Keratinocyte (primary cell): ENCODE data around the gene ISM1. TPM values are rescaled to one million over a fixed set of nuclear protein-coding genes. Genes with fewer than 3 reads are reported as not detected.

Experiments used
- DNase-seq: peaks from one replicate; pipeline ENCODE4 v3.0.0-alpha.2; 2011; ENCODE audit warnings: low read depth, missing footprints, low spot score
- FAIRE-seq: peaks from 2 replicates; lab custom pipeline; 2011; peaks lifted over from hg19 to GRCh38; lab: Jason Lieb, UNC
- H2AFZ ChIP-seq: 2 replicates; pipeline ENCODE4 v1.6.0; 2012; ENCODE audit warnings: low read length, control low read depth, inconsistent platforms; ENCODE audit not compliant: control insufficient read depth
- H3K27ac ChIP-seq: 2 replicates; pipeline ENCODE4 v1.5.1; 2011; ENCODE audit warnings: low read length; ENCODE audit not compliant: control insufficient read depth, insufficient read depth
- H3K27me3 ChIP-seq: 3 replicates; pipeline ENCODE4 v1.6.0; 2011; ENCODE audit warnings: low read length; ENCODE audit not compliant: control insufficient read depth, insufficient read depth; ENCODE audit errors: extremely low read depth
- H3K36me3 ChIP-seq, 2 experiments: 2 replicates in 1 of 2; 3 replicates in 1 of 2; pipeline ENCODE4 v1.5.1; 2011; ENCODE audit warnings: low read length in 2 of 2, mild to moderate bottlenecking in 1 of 2; ENCODE audit not compliant: control insufficient read depth in 2 of 2, insufficient read depth in 2 of 2; ENCODE audit errors: extremely low read depth in 1 of 2
- H3K4me1 ChIP-seq: 3 replicates; pipeline ENCODE4 v1.5.1; 2011; ENCODE audit warnings: low read length; ENCODE audit not compliant: control insufficient read depth, insufficient read depth; ENCODE audit errors: extremely low read depth
- H3K4me2 ChIP-seq: 3 replicates; pipeline ENCODE4 v1.6.0; 2011; ENCODE audit warnings: low read depth, low read length; ENCODE audit not compliant: control insufficient read depth, insufficient read depth; ENCODE audit errors: extremely low read depth
- H3K4me3 ChIP-seq, 3 experiments: fragments of 200-600 bp in 1 of 3; sonication (generic) in 1 of 3; 2 replicates in 2 of 3; 3 replicates in 1 of 3; pipeline ENCODE4 v1.5.1; 2011 to 2016; ENCODE audit warnings: low read length in 3 of 3, mild to moderate bottlenecking in 3 of 3, control low read depth in 2 of 3, inconsistent platforms in 1 of 3, low read depth in 1 of 3, mixed read lengths in 1 of 3, mixed run types in 1 of 3, moderate library complexity in 1 of 3; ENCODE audit not compliant: control insufficient read depth in 2 of 3, insufficient read depth in 2 of 3; ENCODE audit errors: extremely low read depth in 1 of 3
- H3K79me2 ChIP-seq: 2 replicates; pipeline ENCODE4 v1.6.0; 2012; ENCODE audit warnings: low read length; ENCODE audit not compliant: control insufficient read depth, insufficient read depth
- H3K9ac ChIP-seq: 3 replicates; pipeline ENCODE4 v1.6.0; 2011; ENCODE audit warnings: low read length; ENCODE audit not compliant: control insufficient read depth, insufficient read depth; ENCODE audit errors: extremely low read depth
- H3K9me1 ChIP-seq: 3 replicates; pipeline ENCODE4 v1.6.0; 2011; ENCODE audit warnings: low read length; ENCODE audit not compliant: control insufficient read depth, insufficient read depth; ENCODE audit errors: extremely low read depth
- H3K9me3 ChIP-seq: 2 replicates; pipeline ENCODE4 v1.5.1; 2012; ENCODE audit warnings: low read depth, low read length; ENCODE audit not compliant: control insufficient read depth
- H4K20me1 ChIP-seq: 3 replicates; pipeline ENCODE4 v1.6.0; 2011; ENCODE audit warnings: low read length; ENCODE audit not compliant: control insufficient read depth, insufficient read depth; ENCODE audit errors: extremely low read depth
- EZH2 ChIP-seq: IDR thresholded peaks from one replicate; pipeline ENCODE4 v1.6.1; 2012; ENCODE audit warnings: inconsistent platforms, mild to moderate bottlenecking, low read length, moderate library complexity
- dilution Hi-C: fragments of 300-500 bp; cut with MboI; formaldehyde crosslinking; loops from one replicate; pipeline ENCODE4 v1.7.0; 2020; ENCODE audit warnings: low sequenced_read_pairs; ENCODE audit not compliant: extremely low pct_ligation_motif_present
- polyA minus RNA-seq, 3 experiments: library from RNA; depleted of rRNA, polyadenylated mRNA; stranded (reverse); fragments of >200 nt; gene quantifications; 1 replicate in 1 of 3; 2 replicates in 1 of 3; 3 replicates in 1 of 3; pipeline ENCODE4 v1.2.3, GENCODE V29; 2011
- polyA plus RNA-seq, 5 experiments: library from polyadenylated mRNA; depleted of rRNA in 3 of 5; stranded (reverse) in 3 of 5; stranded (forward) in 1 of 5; unstranded in 1 of 5; fragments of >200 nt; gene quantifications; 1 replicate in 1 of 5; 2 replicates in 3 of 5; 3 replicates in 1 of 5; pipeline versions ENCODE4 v1.2.1 to v1.2.3, GENCODE V29; 2011 to 2012; ENCODE audit warnings: missing spikeins in 2 of 5, low read depth in 1 of 5, low replicate concordance in 1 of 5
- TF ChIP-seq, protein P1 (sequence below), 3 experiments: IDR thresholded peaks in 1 of 3; conservative IDR thresholded peaks in 1 of 3; optimal IDR thresholded peaks in 1 of 3; 2 replicates in 2 of 3; 3 replicates in 1 of 3; pipeline versions ENCODE3 to v1.5.1; 2011; ENCODE audit warnings: low read length in 3 of 3, mild to moderate bottlenecking in 3 of 3, moderate library complexity in 2 of 3, control low read depth in 1 of 3, inconsistent platforms in 1 of 3; ENCODE audit not compliant: insufficient read depth in 2 of 3; ENCODE audit errors: extremely low read depth in 1 of 3

The ISM1 gene
- polyA plus RNA-seq (2.2 to 5.0 TPM (median 3.3 TPM) in 3 replicates), polyA minus RNA-seq (3.1 to 3.9 TPM (median 3.4 TPM) in 3 replicates)
- polyA plus RNA-seq (2011; ENCODE audit: low read depth): 4.4 TPM
- 2.2 and 2.4 TPM in 2 replicates for polyA plus RNA-seq (2011; cell fraction: cytosol; rRNA removed)
- polyA plus RNA-seq (2011; cell fraction: nucleus; rRNA removed): 3.1 TPM in 2 replicates
- 2.4 and 5.4 TPM in 2 replicates for polyA plus RNA-seq (2012; ENCODE audit: low replicate concordance)
- 2.7 TPM for polyA minus RNA-seq (2011; cell fraction: cytosol; rRNA and poly(A)+ RNA removed)
- 2.0 and 2.6 TPM in 2 replicates for polyA minus RNA-seq (2011; cell fraction: nucleus; rRNA and poly(A)+ RNA removed)

- Histone ChIP-seq H3K36me3 (no peaks in the 10 kb centered on the region), H3K79me2 (peaks cover 2% of the 10 kb centered on the region), H3K27ac (no peak within 1 kb of the TSS), H3K9ac (peak within 1 kb of the TSS; percentile 58), H4K20me1 (no peaks in the 10 kb centered on the region), H3K9me1 (no peaks in the 10 kb centered on the region), H2AFZ (peak within 1 kb of the TSS; percentile 82), H3K4me1 (peaks cover 8% of the 10 kb centered on the region), H3K4me3 (peak within 1 kb of the TSS; percentile 53 to 76 (median 70)), H3K4me2 (peak within 1 kb of the TSS; percentile 94), H3K27me3 (peaks cover 13% of the 10 kb centered on the region), H3K9me3 (no peaks in the 10 kb centered on the region)
- FAIRE-seq: no peak
- no peak for DNase-seq
- TF ChIP-seq EZH2: no peak
- TF ChIP-seq, protein P1, sequence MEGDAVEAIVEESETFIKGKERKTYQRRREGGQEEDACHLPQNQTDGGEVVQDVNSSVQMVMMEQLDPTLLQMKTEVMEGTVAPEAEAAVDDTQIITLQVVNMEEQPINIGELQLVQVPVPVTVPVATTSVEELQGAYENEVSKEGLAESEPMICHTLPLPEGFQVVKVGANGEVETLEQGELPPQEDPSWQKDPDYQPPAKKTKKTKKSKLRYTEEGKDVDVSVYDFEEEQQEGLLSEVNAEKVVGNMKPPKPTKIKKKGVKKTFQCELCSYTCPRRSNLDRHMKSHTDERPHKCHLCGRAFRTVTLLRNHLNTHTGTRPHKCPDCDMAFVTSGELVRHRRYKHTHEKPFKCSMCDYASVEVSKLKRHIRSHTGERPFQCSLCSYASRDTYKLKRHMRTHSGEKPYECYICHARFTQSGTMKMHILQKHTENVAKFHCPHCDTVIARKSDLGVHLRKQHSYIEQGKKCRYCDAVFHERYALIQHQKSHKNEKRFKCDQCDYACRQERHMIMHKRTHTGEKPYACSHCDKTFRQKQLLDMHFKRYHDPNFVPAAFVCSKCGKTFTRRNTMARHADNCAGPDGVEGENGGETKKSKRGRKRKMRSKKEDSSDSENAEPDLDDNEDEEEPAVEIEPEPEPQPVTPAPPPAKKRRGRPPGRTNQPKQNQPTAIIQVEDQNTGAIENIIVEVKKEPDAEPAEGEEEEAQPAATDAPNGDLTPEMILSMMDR (optimal IDR thresholded peaks at IDR 0.05 in 1 of 3, IDR thresholded peaks at IDR 0.05 in 1 of 3, conservative IDR thresholded peaks at IDR 0.05 in 1 of 3; ENCODE audit: extremely low read depth in 1 of 3, insufficient read depth in 2 of 3, low read length in 3 of 3): no peak
- dilution Hi-C loops: no loop called here
Measured at GRCh38 chr20:13220904-13221297, at the start of gene ISM1. TSS of gene ISM1 (plus strand) at chr20:13221274. CDS start at chr20:13221777, 503 bp downstream.

DNA sequence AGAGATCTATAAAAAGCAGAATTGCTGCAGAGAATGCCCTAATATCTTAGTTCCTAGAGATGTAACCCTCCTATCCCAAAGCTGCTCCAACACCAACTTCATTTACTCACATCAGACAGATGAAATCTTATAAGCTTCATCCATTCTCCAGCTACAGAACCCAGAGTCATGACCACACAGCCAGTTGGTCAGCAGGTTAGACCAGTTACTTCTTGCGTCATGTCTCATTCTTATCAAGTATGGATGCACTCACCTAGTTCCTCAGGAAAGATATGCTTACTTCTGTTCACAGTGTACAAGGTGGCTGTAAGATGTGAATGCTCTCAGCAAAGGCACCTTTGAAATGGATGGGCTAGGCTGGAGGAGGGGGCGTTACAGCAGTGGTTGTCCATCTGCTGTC is 47.9 kb upstream of the ISM1 start:
- Histone ChIP-seq H3K9me3 (no peaks in the 10 kb centered on the region), H3K4me2 (no peak overlapping the region), H3K27ac (no peak overlapping the region), H4K20me1 (no peaks in the 10 kb centered on the region), H2AFZ (no peak overlapping the region), H3K9ac (no peak overlapping the region), H3K36me3 (no peaks in the 10 kb centered on the region), H3K27me3 (no peaks in the 10 kb centered on the region), H3K4me3 (no peak overlapping the region), H3K9me1 (no peaks in the 10 kb centered on the region), H3K79me2 (no peaks in the 10 kb centered on the region), H3K4me1 (no peaks in the 10 kb centered on the region)
- DNase-seq (no peak), FAIRE-seq (no peak)
- TF ChIP-seq, protein P1 (optimal IDR thresholded peaks at IDR 0.05 in 1 of 3, IDR thresholded peaks at IDR 0.05 in 1 of 3, conservative IDR thresholded peaks at IDR 0.05 in 1 of 3; ENCODE audit: extremely low read depth in 1 of 3, insufficient read depth in 2 of 3, low read length in 3 of 3): no peak
- TF ChIP-seq EZH2: no peak
- dilution Hi-C loops: no loop called here
